OCI-M1 (cell line): Measurements from ENCODE around the gene CORIN.
"Not testable (repeated sequence)": the region's sequence is repeated elsewhere in the genome, so short reads cannot be mapped to it uniquely, and the experiment has no call there.

Experiments
- DNase-seq: peaks from one replicate; lab custom pipeline; 2025; lab: John Stamatoyannopoulos, UW

The CORIN gene

DNA sequence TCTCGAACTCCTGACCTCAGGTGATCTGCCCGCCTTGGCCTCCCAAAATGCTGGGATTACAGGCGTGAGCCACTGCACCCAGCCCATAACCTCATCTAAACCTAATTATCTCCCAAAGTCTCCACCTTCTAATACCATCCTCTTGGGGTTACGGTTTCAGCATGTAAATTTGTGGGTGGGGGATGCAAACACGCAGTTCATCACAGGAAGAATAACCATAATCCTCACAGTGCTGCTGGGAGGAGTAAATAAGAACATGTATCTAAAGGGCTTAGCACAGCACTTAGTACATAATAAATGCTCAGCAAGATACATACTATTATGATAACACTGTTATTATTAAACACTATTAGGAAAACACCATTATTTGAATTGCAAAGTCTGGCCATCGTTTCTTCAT, 116.4 kb downstream of the CORIN start:
- no peak for DNase-seq

DNA sequence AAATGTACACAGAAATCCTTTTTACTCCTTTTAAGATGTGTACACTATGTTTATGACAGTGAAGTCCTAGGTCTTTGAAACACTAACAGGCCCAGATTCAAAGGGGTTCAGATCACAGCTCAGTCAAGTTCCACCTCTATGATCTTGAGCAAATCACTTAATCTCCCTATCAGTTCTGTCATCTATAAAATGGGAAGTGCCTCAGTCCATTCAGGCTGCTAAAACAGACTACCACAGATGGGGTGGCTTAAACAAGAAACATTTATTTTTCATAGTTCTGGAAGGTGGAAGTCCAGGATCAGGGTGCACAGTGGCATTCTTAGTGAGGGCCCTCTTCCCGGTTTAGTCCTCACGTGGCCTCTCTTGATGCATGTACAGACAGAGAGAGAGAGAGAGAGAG, 117.1 kb downstream of the CORIN start:
- DNase-seq, result no peak

DNA sequence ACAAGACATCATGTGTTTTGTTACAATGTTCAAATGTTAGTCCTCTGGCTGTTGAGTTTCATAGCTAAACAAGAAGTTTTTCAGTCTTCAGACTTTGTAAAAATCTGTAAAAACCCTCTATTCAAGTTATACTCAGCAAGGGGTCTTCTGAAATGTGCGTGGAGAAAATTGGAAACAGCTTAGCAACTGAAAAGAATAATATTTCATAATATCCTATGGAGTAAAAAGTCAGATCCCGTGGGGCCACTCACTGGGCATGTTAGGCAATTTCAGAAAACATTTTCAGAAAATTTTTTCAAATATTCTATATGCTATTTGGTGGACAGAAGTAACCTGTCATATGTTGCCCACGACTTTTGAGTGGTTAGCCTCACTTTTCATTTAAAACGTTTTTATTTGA, 118.3 kb downstream of the CORIN start:
- DNase-seq, result no peak

- DNase-seq, result no peak
Measured at GRCh38 chr4:47718696-47719095, 119.2 kb downstream of the CORIN start.

DNA sequence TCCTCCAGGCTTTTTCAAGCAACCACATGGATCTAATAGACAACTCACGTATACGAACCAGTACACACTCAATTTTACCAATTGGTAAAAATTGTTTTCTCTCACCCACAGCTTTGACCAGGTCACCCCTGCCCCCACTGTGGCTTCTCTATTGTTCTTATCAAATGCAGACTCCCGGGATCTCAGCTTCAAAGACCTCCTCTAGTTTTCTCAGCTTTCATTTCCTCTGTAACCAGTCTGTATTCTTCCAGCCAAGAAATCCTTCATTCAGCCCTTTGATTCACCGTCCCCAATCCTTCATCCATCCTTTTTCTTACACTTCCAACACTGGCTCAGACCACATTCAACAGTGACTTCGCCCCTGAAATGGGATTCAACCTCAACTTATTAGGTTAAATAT, 120.7 kb downstream of the CORIN start:
- DNase-seq, result peak; percentile 61

DNA sequence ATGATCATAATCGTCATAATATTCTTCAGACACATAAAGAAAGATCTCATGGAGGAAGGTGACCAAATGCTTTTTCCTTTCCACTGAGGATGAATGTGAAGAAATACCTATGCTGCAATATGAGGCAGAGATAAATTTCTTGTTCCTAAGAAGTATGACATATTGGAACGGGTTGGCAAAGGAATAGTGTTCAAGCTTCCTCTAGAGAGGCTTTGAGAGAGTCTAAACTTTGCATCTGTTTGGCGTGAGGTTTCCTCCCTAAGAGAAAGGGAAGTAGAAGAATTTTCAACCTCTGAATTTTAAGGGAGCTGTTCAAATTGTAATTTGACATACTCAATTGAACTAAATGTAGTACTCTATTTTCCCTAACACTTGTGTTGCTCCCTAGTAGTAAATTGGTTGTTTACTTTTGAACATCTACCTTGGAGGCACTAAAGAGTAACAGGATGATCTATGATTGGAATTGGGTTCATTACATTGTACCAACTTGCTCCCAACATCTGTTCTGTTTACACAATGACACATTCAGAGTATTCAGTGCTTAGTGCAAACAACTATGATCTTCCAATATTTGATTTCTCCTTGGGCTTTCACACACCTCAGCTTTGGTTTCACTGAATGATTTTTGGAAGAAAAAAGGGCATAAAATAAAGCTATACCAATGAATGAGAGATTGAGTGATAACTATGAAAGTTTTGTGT, 122.0 kb downstream of the CORIN start:
- DNase-seq, result peak; percentile 47

DNA sequence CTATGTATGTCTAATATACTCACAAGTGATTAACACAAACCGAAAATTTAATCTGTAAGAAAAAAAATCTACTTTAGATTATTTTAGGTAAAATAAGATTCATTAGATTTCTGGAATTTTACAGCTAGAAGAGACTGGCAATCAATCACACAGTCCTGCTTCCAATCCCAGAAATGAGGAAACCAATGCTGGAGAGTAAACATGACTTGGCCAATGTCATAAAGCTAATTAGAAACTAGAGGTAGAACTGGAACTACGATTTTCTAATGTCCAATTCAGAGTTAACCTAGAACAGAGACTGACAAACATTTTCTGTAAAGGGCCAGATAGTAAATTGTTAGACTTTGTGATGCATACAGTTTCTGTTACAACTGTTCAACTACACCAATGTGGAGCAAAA, 123.6 kb downstream of the CORIN start:
- DNase-seq, result no peak

GRCh38 chr4:47713129-47713834, 124.6 kb downstream of the CORIN start:
- DNase-seq, result no peak

DNA sequence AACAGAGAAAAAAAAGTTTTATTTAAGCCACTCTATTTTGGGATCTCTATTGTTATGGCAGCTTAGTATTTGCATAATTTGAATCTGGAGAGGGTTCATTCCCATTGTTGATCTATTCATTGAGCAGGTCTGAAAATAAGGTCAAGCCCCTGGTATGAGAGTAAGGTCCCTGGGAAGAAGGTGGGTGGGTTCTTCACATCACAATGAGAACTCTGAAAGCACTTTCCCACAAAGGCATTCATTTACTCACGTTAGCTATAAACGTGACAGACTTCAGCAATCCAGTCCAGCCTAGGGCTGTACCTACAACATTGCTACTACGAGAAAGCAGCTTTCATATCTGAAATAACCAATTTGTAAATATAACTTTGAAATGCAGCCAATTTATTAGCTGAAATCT, 126.2 kb downstream of the CORIN start:
- DNase-seq, result no peak

- DNase-seq, result no peak
Measured at GRCh38 chr4:47711183-47711582, 126.7 kb downstream of the CORIN start.

GRCh38 chr4:47706352-47706751, 131.5 kb downstream of the CORIN start:
- not testable (repeated sequence) for DNase-seq

DNA sequence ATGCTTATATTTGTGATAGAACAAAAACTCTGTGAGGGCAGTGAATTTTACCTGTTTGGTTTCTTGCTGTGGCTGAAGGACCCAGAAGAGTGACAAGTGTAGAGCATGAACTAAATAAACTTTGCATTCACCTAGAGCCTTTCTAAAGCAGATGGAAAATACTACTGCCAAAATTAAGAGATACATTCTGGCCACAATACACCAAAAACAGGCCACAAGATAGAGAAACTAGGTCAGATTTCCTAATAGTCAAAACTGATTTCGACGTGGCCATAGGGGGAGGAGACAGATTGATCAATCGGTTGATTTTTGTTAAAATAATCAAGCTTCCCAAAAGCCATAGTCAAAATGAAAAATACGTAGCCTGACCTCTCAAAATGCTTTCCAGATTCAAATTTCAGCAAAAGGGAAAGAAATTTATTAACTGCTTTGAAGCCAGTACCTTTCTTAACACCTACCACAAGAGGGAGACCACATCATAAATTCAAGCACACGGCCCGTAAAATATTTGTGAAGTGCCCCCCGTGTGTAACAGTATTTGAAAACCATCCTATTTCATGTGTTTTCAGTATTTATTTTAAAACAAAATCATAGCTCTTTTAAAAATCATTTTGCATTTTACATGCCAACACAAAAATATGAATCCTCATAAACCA, 132.4 kb downstream of the CORIN start:
- peak; percentile 57 for DNase-seq

GRCh38 chr4:47704693-47705325, 133.1 kb downstream of the CORIN start:
- peak; percentile 84 for DNase-seq

GRCh38 chr4:47703956-47704355, 133.9 kb downstream of the CORIN start:
- no peak for DNase-seq

DNA sequence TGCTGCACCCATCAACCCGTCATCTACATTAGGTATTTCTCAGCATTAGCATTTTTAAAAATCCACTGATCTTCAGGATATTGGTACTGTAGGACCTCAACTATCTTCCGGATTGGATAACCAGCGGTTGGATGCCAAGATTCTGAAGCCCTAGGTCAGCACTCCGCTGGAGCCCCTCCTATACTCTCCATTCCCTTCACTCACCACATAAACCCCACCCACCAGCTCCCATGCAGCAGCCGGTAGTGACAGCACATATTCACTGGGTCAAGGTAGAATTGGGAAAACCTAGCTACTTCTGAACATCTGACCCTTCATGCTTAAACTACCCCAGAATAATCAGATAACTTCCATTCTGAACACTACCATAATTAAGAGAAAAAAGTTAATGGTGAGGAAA, 134.9 kb downstream of the CORIN start:
- no peak for DNase-seq

GRCh38 chr4:47701286-47701685, 136.6 kb downstream of the CORIN start:
- no peak for DNase-seq

DNA sequence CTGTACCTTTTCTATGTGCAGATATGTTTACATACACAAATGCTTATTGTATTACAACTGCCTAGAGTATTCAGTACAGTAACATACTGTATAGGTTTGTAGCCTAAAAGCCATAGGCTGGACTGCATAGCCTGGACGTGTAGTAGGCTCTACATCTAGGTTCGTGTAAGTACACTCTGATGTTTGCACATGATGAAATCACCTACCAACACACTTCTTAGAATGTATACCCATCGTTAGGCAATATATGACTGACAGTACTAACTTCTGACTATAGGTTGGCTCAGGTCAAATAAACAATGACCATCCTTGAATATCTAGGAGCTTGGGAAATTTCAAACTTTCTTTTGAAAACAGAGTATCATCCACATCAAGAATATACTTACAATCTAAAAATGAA, 139.0 kb downstream of the CORIN start:
- DNase-seq, result peak; percentile 11

GRCh38 chr4:47696823-47697222, 141.0 kb downstream of the CORIN start:
- DNase-seq, result no peak

- DNase-seq, result no peak
Measured at GRCh38 chr4:47695260-47695659, 142.6 kb downstream of the CORIN start.

GRCh38 chr4:47694322-47694721, 143.5 kb downstream of the CORIN start:
- DNase-seq, result no peak

DNA sequence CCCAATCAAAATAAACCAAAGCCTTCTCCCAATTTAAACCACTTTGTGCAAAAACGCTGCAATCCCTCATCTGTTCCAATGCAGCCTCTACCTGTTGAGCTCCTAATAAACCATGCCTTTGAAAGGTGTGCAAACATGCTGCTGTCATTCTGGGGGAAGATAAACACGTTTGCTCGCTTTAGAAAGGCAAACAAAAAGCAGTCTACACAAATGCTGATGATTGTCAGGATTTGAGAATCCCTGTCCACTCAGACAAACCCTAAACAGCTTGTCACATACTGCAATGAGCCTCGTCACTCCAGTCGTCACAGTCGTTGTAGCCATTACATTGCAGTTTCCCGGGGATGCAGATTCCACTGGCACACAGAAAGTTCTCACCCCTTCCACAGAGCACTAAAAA, 145.2 kb downstream of the CORIN start:
- no peak for DNase-seq

DNA sequence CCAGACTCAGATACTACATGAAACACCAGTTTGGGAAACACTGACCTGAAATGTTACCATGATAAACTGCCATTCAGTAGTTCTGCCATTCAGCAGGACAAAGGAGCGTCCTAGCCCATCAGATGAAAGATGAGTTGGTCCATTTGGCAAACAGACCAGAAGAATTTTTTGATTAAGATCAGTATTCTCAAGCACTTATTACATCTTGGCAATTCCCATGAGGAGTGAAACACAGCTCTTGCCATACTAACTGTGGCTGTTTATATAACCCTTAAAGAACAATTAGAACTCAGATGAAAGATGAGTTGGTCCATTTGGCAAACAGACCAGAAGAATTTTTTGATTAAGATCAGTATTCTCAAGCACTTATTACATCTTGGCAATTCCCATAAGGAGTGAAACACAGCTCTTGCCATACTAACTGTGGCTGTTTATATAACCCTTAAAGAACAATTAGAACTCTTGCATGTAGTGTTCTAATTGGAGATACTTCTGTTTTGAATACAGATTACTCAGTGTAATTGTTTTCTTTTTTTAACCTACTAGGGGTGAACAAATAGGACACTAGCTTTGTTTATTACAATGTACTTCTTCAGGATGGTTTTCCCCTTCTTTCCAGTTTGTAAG, 146.0 kb downstream of the CORIN start:
- DNase-seq, result not testable (repeated sequence)
